Measurements from ENCODE around the gene FBXL17.

Gene FBXL17

DNA sequence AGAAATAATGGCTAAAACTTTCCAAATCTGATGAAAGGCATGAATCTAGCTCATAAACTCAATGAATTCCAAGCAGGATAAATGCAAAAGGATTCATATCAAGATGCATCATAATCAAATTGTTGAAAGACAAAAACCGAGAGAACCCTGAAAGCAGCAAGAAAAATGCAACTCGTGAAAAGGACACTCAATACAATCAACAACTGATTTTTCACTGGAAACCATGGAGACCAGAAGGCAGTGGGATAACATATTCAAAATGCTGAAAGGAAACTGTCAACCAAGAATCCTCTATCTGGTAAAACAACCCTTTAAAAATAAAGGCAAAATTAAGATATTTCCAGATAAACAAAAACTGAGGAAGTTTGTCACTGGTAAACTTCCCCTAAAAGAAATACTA, 9.5 kb downstream of the FBXL17 start:
- DNase-seq, result no peak

- DNase-seq, result no peak
Measured at GRCh38 chr5:108371263-108371662, 10.6 kb downstream of the FBXL17 start.

DNA sequence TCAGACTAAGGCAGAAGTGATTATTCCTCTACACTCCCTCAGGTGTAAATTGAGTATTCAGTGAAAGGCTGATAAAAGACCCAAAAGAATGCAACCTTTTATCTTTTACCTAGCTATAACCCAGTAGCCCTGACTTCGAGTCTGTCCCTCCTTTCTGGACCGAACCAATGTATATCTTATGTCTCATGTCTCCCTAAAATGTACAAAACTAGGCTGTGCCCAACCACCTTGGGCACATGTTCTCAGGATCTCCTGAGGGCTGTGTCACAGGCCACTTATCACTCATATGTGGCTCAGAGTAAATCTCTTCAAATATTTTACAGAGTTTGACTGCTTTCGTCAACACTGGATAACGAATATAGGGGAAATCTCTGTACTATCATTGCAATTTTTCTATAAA, 12.7 kb downstream of the FBXL17 start:
- DNase-seq, result no peak

GRCh38 chr5:108367679-108368334, 14.1 kb downstream of the FBXL17 start:
- DNase-seq, result no peak

- DNase-seq, result no peak
Measured at GRCh38 chr5:108366500-108366899, 15.4 kb downstream of the FBXL17 start.

DNA sequence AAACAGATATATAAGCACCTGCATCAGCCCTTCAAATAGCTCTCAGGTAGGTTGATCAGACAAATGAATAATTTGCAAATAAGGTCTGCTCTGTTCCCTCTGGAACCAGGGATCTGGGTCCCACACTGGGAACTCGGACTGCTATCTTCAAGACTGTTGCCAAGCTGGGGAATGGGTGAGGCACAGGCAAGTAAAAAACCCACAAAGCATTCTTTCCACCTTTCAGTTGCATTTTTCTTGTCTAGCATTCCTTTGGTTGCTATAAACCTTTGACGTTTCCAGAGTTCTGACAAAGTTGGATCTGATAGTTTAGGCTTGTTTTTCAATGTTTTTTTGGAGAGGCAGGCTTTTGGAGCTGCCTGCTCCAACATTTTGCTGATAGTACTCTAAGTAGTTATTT, 20.1 kb downstream of the FBXL17 start:
- DNase-seq, result no peak

GRCh38 chr5:108361239-108361638, 20.7 kb downstream of the FBXL17 start:
- DNase-seq, result no peak

- DNase-seq, result no peak
Measured at GRCh38 chr5:108360280-108360679, 21.6 kb downstream of the FBXL17 start.

DNA sequence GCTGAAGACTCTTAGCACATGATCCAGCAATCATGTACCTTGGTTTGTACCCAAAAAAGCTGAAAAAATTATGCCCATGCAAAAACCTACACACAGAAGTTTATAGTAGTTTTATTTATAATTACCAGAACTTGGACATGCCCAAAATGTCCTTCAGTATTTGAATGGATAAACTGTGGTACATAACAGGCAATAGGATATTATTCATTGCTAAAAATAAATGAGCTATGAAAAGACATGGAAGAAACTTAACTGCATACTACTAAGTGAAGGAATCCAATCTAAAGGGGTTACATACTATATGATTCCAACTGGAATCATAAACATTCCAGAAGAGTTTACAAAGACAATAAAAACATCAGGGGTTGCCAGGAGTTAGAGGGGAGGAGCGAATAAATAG, 25.6 kb downstream of the FBXL17 start:
- DNase-seq, result no peak

- no peak for DNase-seq
Measured at GRCh38 chr5:108353087-108353486, 28.8 kb downstream of the FBXL17 start.

GRCh38 chr5:108345541-108346171, 36.2 kb downstream of the FBXL17 start:
- DNase-seq, result peak in 1 of 2 donors; percentile 63

- no peak for DNase-seq
Measured at GRCh38 chr5:108344103-108344822, 37.6 kb downstream of the FBXL17 start.

DNA sequence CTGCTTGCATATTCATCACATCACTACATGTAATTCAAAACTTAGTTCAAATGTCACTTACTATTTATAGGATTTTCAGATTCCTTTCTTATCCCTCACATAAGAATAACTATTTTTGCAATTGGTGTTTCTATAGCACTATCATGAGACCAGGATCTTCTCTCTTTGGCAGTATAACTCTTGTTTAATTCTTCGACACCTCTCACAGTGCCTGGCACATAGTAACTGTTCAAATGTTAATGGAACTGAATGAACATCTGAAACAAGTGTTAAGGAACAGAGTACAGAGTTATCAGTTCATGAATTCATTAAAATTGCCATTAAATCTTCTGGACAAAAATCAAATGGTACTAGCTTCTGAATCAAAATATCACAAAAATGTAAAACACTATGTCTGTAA, 40.0 kb downstream of the FBXL17 start:
- no peak for DNase-seq

- DNase-seq, result no peak
Measured at GRCh38 chr5:108340131-108340530, 41.8 kb downstream of the FBXL17 start.

DNA sequence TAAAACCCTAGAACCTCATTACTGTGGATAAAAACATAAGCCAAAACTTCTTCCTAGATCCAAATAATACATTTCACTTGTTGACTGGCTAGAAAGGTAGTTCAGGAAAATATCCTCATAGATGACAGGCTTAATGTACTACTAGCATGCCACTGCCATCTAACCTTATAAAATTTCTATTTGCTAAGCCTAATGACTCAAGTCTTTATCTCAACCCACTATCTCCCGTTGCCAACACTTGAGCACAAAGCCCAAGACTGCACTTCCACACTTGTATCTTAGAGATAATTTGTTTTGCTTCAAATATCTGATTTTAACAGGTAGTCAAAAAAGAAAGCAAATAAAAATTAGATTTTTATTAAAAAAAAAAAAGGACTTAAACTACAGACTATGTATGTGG, 42.7 kb downstream of the FBXL17 start:
- no peak for DNase-seq

GRCh38 chr5:108334225-108334624, 47.7 kb downstream of the FBXL17 start:
- no peak for DNase-seq

- no peak for DNase-seq
Measured at GRCh38 chr5:108326982-108327381, 54.9 kb downstream of the FBXL17 start.

GRCh38 chr5:108324886-108325285, 57.0 kb downstream of the FBXL17 start:
- DNase-seq, result no peak

DNA sequence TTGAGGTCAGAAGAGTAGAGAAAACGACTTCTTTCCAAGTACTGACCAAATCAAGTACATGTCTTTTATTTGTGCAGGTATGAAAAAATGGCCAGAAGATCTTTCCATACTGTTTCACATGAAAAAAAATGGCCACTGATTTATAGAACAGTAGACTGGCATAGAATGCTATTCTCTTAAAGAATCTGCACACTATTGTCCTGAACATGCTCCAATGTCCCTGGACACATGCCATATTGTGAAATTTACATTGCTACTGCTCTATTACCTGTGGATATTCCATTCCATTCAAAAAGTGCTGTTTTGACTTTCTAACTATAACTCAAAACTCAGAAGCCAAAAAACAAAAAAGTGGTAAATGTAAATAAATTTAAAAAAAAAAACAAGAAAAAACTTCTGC, 60.6 kb downstream of the FBXL17 start:
- no peak for DNase-seq

GRCh38 chr5:108320231-108320630, 61.7 kb downstream of the FBXL17 start:
- DNase-seq, result no peak

GRCh38 chr5:108315829-108316228, 66.1 kb downstream of the FBXL17 start:
- DNase-seq, result no peak

GRCh38 chr5:108312258-108312657, 69.6 kb downstream of the FBXL17 start:
- no peak for DNase-seq

DNA sequence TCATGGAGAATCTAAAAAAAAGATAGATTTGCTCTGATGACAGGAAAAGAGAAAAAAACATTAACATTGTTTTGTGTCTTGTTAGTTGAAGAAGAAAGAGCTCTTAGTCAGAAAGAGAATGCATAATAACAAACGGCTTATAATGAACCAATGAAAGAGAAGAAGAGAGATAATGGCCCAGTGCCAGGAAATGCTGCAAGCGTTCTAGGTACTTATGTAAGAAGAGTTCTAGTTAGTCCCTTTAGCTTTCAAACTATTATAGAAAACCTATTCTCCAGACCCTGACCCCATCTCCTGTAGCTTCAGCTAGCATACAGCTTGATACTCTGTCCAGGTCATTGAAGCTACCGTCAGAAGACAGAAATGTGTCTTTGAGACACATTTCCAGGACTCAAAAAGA, 70.2 kb downstream of the FBXL17 start:
- no peak for DNase-seq

DNA sequence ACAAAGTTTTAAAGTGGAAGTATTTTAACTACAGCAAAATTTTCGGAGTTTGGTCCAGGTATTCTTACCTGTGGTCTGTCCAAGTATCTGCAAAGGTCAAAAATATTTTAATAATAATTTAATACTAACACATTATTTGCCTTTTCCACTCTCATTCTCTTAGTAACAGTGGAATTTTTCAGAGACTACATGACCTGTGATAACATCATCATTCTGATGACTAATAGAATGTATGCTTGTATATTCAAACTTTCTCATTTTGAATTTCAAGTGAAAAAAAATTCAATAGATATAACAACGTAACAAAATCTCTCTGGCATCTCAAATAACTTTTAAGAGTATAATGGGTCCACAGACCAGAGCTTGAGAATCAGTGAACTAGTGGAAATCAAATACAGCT, 78.3 kb downstream of the FBXL17 start:
- no peak for DNase-seq
